Fibroblast of peridontal ligament (primary cell): ENCODE data around the gene SLC15A3.

ENCODE experiments used
- DNase-seq: peaks from one replicate; pipeline ENCODE4 v3.0.0-alpha.2; 2010; ENCODE audit errors: extremely low read depth

The SLC15A3 gene

DNA sequence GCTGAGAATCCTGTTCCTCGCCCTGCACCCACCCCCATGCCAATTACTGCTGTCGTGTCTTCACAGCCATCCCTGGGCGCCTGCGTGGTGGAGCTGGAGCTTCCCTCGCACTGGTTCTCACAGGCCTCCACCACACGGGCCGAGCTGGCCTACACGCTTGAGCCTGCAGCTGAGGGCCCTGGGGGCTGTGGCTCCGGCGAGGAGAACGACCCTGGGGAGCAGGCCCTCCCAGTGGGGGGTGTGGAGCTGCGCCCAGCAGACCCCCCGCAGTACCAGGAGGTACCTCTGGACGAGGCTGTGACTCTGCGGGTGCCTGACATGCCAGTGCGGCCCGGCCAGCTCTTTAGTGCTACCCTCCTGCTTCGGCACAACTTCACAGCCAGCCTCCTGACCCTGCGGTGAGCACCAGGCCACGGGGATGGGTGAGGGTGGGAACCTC is 23.4 kb downstream of the SLC15A3 start:
- DNase-seq = no peak

DNA sequence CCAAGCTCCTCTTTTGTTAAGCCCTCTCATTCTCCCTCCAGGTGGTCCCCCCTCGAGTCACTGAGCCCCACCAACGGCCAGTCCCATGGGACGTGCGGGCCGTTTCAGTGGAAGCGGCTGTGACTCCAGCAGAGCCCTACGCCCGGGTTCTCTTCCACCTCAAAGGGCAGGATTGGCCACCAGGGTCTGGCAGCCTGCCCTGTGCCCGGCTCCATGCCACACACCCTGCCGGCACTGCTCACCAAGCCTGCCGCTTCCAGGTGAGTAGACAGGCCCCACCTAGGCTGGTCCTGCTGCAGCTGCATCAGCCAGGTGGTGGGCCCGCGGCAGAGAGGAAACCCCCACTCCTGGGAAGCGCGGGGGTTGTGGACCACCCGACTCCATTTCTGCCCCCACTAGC is 24.4 kb downstream of the SLC15A3 start:
- no peak for DNase-seq

DNA sequence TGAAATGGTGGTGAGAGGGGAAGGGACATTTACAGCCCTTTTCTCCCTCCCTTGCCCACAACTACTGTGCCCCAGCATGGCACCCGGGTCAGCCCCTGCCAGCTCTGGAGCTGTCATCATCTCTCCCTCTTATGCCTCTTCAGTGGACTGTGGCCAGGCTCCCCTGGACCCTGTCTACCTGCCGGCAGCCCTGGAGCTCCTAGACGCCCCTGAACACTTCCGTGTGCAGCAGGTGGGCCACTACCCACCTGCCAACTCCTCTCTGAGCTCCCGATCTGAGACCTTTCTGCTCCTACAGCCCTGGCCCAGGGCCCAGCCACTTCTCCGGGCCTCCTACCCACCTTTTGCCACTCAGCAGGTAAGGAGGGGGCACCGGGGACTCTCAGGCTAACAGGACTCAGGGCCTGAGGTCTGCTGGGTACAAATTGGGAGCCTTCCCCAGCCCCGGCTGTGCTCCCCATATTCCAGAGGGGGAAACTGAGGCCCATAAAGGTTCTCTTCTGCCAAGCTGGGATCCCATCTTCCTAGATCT is 24.8 kb downstream of the SLC15A3 start:
- no peak for DNase-seq

DNA sequence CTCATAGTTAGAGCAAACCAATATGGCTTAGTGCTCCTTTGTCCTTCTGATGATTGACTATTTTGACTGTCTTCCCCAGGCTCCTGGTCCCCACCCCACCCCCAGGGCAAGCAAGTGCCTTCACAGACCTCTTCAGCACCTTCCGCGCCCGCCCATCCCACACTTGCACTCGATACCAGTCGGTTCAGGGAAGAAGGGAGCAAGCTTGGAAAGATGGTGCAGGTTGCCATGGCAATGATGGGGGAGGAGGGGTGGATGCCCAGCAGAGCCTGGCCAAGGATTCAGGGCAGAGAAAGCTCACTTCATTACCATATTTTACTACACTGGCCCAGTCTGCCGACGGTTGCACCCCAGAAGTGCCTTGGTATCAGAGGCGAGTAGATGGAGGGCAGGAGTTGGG is 25.5 kb downstream of the SLC15A3 start:
- DNase-seq = no peak

DNA sequence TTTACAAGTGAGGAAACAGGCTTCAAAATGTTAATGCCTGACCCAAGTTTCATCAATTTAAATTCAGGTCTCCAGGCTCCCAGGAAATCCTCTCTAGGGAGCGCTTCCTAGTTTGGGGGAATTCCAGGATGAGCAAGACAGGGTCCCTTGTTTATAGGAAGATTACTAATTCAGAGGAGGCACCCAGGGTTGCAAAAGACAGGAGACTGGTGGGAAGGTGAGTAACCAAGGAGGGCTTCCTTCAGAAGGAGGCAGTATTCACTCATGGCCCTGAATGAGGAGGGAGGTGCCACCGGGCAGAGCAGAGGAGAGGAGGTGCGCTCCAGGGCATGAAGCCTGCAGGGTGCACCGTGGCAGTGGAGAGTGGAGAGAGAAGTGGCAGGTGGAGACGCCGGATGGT is 26.1 kb downstream of the SLC15A3 start:
- DNase-seq = peak; percentile 16

DNA sequence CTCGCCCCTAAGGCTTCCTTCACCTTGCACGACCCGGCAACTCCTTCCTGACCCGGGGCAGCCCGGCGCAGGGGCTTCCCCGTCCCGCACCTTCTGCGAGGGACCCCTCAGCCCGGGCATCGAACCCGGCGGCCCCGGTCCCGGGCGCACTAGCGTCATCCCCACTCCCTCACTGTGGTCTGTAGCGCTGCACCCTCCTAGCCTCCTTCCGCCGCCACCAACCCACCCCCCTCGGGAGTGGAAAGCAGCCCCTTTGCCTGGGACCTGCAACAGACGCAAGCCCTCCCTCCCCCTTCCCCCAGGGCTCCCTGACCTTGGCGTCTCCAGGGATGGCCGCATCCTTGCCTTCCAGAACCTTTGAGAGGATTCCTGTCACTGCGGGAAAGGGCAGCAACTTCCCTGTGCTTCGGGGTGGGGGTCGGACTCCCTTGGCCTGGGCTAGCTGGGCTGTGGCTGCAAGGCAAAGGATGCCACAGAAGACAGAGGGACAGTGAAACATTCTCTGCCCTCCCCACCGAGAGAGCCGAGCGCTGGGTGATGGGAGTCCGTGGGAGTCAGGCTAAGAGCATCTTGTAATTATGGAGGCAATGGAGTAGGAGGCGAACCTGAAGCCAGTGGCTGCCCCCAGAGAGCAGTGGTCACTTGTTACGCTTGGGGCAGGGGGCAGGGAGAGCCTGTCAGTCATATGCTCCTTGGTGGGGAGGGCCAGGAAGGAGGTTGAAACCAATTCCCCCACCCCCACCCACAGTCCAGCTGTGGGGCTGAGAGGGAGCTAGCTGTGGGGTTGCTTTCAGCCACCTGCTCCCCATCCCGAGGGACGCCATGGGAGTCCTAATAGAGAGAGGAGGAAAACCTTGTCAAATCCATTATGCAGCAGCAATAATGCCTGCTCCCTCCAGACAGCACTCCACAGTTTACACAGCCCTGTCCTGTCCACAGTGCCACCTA is 26.8 kb downstream of the SLC15A3 start:
- no peak for DNase-seq

DNA sequence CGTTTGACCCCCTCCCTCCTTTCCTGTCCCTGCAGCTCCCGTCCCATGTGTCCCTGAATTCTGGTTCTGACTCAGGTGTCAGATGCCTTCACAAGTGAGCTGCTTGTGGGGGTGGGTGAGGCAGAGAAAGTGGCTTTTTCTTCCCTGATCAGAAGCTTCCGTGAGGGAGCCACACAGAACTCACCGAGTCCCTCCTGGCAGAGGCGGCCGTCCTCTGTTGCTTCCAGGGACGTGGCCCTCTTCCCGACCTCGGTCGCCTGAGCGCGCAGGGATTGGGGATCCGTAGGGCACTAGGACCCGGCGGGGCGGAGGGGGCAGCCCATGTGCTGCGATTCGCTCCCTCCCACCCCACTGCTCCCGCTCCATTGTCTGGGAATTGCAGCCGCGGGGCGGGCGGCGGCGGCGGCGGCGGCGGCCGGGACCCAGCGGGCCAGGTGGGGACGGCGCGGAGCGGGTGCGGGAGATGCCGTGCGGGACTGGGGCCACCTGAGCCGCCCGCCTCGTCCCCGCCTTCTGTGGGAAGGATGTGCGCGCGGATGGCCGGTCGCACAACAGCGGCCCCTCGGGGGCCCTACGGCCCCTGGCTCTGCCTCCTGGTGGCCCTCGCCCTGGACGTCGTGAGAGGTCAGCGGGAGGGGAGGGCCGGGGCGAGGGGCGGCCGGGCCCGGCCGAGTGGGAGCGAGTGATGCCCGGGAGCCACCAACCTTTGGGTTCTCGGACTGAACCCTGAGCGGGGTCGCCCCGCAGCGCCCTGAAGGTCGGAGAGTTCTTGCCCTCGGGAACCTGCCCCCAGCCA is 27.7 kb downstream of the SLC15A3 start, which contains the start of gene TMEM132A:
TSS of gene TMEM132A (plus strand) at position 351 of the 796 bp plus-strand sequence. CDS start at position 525, 174 bp downstream.
- peak; percentile 46 for DNase-seq

DNA sequence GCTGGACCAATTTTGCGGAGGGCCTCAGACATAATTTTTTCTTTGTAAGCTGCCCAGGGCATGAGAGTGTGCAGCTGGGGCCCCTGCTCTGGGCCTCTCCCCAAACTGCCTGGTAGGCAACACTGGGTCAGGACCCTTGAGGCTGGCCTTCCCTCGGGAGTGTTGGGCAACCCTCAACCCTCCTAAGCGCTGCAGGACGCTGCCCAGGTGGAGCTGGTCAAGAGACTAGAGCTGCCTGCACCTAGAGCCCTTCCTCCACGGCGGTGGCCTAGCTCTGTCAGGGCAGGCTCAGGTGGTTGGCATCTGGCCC is 28.2 kb downstream of the SLC15A3 start:
- DNase-seq = no peak

DNA sequence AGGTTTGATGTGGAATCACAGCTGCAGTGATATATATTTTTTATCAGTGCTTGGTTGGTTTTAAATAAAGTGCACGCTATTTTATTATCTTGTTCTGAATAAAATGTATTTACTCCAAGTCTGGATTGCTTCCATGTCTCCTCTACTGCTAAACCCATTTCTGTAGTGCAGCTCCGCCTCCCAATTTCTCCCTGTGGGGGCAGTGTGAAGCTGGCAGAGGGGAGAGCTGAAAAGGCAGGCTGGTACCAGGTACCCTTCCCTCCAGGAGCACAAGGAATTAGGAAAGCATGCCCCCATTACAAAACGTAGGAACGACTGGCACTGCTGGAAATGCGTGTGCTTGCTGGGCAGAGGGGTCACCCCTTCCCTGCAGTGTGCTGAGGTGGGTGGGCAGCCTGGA is 28.6 kb downstream of the SLC15A3 start:
- DNase-seq = no peak

DNA sequence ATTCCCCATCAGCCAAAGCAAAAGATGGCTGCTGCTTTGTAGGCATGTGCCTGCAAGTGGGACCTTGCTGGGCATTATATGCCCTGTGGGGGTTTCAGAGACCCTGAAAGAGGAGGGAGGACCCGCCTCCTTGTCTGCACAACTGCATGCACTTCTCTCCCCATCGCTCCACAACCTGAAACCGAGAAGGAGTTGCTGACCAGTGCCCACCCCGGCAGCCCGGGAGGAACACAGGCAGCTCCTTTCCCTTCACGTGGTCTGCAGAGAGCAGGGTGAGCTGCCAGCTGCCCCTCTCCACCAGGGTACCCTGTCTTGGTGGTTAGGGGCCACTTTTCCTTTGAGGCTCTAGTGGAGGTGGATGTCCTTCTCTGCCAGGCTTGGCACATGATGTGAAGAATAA is 29.1 kb downstream of the SLC15A3 start:
- no peak for DNase-seq

DNA sequence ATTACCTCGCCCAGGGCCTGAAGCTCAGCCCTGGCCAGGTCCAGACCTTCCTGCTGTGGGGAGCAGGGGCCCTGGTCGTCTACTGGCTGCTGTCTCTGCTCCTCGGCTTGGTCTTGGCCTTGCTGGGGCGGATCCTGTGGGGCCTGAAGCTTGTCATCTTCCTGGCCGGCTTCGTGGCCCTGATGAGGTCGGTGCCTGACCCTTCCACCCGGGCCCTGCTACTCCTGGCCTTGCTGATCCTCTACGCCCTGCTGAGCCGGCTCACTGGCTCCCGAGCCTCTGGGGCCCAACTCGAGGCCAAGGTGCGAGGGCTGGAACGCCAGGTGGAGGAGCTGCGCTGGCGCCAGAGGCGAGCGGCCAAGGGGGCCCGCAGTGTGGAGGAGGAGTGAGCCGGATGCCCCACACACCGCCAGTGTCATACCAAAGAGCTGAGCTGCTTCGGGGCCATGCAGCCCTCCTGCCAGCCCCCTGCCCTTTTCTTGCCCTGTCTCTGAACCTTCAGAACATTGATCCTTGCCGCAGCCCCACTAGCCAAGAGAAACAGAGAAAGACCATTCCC is 30.1 kb downstream of the SLC15A3 start:
- no peak for DNase-seq

DNA sequence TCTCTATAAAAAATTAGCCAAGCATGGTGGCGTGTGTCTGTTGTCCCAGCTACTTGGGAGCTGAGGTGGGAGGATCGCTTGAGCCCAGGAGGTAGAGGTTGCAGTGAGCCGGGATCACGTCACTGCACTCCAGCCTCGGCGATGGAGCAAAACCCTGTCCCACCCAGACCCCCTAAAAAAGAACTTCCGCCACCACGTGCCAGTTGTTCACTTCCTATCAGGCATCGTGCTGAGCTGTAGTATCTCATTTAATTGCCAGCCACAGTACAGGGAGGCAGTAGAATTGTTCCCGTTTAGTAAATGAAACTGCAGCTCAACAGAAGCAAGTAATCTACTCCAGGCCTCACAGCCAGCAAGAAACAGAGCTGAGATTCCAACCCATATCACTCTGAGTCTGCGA is 30.7 kb downstream of the SLC15A3 start:
- DNase-seq = no peak

DNA sequence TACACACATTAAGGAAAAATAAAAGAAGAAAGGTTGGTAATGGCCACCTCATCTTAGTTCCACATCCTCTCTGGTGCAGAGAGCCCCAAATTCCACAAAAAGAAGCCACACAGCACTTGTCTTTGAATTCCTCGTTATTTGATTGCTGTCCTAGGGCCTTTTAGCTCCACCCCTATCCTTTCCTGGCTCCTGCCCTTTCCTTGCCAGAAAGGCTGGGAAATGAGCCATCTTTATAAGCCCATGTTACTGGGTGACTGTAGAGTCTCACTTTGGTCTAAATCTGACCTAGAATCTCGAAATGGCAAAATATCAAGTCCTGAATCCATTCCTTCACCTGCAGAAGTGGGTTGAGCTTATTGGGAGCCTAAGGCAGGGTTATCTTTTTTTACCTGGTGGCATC is 32.0 kb downstream of the SLC15A3 start:
- peak; percentile 31 for DNase-seq

DNA sequence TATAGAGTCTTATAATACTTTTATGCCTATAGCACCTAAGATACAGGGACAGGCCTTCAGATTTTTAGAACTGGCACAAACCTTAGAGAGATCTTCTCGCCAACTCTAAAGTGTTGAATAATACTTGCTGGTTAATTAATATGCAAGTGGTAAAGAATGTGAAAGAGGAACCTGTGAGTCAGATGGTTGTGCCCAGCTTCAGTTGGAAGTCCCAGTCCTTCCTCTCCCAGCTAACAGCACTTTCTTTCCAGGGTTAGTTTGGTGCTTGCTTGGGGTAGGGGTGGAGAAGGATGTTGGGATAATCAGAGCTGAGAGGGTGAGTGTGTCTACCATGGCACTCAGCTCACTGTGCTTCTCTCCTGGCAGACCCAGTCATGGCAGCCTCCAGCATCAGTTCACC is 32.7 kb downstream of the SLC15A3 start:
- no peak for DNase-seq

DNA sequence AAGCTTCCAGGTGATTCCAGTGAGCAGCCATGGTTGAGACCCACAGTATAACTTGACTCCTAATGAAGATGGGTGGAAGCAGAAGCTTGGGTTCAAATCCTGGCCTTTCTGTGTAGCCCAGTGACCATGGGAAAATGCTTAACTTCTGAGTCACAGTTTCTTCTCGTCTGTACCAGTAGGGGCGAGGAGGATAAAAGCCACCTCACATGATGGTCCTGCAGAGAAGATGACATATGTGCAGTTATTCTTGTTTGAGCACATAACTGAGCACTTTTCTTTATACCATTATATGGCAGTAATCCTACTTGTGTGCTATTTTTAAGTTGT is 33.1 kb downstream of the SLC15A3 start:
- no peak for DNase-seq

DNA sequence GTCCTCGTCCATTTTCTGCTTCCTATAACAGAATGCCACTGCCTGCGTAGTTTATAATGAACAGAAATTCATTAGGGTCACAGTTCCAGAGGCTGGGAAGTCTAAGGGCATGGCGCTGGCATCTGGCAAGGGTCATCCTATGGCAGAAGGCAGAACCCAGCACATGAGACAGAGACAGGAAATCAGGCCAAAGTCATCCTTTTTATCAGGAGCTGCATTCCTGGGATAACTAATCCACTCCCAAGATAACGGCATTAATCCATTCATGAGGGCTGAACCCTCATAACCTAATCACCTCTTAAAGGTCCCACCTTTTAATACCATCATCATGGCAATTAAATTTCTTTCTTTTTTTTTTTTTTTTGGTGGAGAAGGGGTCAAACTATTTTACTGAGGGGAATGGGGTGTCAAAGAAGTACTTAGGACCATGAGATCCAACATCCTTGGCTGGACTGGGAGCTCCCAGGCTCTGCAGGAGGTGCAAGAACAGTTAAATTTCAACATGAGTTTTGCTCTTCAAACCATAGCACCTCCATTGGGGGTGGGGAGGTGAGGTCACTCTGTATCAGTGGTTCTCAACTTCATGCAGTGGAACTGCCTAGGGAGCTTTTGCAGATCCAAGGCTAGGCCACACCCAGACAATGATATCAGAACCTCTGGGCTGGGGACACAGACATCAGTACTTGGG is 33.6 kb downstream of the SLC15A3 start:
- no peak for DNase-seq

DNA sequence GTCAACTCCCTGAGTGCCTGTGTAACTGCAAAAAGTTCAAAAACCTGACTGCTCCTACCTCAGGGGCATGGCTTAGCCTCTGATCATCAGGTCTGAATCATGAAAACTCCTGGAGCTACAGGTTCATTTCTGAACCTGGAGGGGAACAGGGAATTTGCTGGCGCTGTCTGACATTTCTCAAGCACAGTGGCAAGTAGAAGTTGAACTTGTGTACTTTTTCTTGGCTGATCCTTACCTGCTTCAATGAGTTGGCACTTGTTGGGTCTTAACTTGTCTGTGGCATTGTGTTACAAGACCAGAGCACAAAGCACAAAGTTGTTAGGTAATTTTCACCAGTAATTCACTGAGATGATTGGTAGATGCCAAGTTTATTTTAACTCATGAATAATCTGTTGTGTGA is 34.7 kb downstream of the SLC15A3 start:
- DNase-seq = no peak

DNA sequence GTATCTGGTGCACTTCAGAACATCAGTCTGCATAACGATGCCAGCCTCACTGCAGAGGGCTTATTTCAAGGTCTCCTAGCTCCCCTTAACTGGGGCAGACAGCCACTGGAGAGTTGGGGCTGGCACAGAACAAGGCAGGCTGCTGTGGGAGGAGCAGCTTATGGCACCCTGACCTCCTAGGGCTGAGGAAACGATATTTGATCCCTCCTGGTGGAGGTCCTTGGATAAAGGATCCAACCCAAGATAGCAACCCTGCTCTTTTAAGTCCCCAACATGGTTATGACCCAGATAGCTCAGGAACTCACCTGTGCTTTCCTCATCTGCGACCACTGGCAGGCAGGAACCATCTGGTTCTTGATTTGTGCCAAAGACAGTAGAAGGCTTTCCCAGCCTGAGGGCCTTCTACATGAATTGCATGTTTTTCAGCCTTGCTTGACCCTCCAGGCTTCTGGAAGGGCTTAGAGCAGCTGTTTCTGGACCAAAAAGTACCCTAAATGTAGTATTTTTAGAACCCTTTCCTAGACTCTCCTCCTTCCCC is 35.2 kb downstream of the SLC15A3 start:
- DNase-seq = no peak

DNA sequence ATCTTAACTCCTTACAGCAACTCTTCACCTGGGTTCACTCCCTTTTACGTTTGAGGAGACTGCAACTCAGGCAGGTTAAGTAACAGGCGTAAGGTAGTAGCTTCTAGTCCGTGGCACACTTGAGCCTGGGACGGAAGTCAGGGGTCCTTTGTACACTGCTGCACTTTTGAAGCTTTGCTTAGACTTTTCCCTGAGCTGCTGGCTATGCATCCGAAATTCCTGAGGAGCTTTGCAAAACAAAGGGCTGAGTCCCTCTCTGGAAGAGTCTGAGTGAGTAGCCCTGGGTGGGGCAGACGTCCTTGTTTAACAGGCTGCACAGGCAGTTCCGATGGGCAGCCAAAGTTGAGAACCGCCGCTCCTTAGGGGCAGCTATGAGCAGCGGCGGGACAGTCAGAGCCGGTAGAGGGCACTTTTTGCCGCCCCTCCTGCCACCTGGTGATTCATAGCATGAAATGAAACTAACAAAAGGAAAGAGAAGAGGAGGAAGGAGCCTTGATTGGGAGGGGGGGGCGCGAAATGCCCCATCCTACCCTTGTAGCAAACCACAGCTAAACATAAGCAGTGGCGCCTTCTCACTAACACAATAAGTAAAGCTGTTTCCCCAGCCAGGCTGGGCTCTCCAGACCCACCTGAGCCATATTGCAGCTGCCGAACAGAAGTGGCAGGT is 36.6 kb downstream of the SLC15A3 start:
- DNase-seq = peak; percentile 52

DNA sequence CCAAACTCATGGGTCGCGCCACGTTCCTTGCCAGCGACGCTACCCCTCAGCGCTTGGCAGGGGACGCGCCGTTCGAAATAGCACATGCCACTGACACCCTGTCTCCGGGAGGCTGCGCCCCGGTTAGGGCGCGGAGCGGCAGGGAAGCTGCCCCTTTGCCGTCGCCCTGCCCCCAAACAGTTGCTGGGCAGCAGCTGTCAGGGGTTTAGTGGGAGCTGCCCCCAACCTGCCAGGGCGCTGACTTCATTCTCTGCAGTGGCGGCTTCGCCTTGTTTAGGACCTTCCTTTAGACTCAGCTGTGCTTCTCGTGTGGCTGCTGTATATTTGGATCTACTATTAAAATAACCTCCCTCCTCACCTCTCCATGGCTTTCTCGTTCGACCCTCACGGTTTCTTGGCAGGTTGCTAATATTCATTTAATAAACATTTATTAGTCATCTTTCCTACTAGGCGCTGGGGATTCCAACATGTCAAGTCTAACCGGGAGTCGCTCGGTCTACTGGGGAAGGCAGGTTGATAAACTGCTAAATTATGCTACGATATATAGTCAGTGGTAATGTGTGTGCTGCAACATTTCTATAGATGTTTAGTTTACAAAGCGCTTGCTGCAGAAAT is 37.2 kb downstream of the SLC15A3 start:
- DNase-seq = peak; percentile 18
